ENCODE measurements around the gene TESK2. TPM values are rescaled to one million over a fixed set of nuclear protein-coding genes. Genes with fewer than 3 reads are reported as not detected.

Gene TESK2
- total and polyA plus RNA-seq, 2 of the 13 experiments (the other 11 are each of a cell fraction or from before 2014, with no cell fraction given), result 5.5 to 9.6 TPM

DNA sequence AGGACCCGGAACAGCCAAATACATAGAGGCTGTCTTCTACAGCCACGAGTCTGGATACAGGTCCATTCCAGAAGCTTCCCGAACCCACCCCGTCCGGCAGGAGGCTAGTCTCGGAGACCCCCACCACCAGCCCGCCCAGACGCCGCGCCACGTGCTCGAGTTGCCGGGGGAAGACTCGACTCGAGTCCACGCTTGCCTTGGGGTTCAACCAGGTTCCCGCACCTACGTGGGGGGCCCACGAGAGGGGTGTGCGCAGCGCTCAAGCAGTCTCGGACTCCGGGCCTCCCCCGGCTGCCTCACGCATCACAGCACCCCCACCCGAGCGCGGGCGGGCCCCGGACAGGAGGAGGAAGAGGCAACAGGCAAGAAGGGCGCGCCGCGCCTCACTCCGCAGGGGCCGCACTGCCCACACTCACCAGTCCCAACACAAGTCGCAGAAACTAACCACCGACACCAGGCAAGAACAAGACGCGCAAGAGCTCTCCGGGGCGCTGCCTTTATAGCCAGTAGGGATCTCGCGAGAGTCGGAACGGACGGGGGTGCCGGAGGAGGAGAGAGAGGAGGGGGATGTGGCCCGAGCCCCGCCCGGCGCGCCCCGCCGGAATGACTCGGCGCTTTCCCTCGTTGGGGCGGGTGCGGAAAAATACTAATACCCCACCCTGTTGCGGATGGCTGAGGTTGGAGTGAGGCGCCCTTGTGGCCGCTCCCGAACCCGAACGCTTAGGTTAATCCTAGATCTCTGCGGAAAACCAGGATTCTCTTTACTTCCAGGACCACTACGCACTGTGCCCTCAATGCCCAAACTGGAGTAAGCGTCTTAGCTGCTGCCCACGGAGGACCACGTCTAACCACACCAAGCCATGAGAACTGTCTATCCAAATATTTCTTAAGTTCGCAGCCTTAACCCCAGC, 30.7 kb upstream of the TESK2 start, which contains the start of gene PRDX1 (continued):
- TF ChIP-seq, protein P1, sequence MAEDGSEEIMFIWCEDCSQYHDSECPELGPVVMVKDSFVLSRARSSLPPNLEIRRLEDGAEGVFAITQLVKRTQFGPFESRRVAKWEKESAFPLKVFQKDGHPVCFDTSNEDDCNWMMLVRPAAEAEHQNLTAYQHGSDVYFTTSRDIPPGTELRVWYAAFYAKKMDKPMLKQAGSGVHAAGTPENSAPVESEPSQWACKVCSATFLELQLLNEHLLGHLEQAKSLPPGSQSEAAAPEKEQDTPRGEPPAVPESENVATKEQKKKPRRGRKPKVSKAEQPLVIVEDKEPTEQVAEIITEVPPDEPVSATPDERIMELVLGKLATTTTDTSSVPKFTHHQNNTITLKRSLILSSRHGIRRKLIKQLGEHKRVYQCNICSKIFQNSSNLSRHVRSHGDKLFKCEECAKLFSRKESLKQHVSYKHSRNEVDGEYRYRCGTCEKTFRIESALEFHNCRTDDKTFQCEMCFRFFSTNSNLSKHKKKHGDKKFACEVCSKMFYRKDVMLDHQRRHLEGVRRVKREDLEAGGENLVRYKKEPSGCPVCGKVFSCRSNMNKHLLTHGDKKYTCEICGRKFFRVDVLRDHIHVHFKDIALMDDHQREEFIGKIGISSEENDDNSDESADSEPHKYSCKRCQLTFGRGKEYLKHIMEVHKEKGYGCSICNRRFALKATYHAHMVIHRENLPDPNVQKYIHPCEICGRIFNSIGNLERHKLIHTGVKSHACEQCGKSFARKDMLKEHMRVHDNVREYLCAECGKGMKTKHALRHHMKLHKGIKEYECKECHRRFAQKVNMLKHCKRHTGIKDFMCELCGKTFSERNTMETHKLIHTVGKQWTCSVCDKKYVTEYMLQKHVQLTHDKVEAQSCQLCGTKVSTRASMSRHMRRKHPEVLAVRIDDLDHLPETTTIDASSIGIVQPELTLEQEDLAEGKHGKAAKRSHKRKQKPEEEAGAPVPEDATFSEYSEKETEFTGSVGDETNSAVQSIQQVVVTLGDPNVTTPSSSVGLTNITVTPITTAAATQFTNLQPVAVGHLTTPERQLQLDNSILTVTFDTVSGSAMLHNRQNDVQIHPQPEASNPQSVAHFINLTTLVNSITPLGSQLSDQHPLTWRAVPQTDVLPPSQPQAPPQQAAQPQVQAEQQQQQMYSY (CRISPR knock-in tag; IDR thresholded peaks at IDR 0.05), result no peak
- peak; percentile 96 for TF ChIP-seq ZNF792 (CRISPR knock-in tag; IDR thresholded peaks at IDR 0.05)
- TF ChIP-seq HOXD1 (CRISPR knock-in tag; IDR thresholded peaks at IDR 0.05), result peak; percentile 89; the same call in 1 of the 2 replicates
- TF ChIP-seq ZNF431 (CRISPR knock-in tag; IDR thresholded peaks at IDR 0.05; ENCODE audit: borderline replicate concordance, low read depth), result peak; percentile 97
- no peak for TF ChIP-seq SUZ12 (IDR thresholded peaks at IDR 0.05; ENCODE audit: low read depth, low read length)
- TF ChIP-seq, protein P2, sequence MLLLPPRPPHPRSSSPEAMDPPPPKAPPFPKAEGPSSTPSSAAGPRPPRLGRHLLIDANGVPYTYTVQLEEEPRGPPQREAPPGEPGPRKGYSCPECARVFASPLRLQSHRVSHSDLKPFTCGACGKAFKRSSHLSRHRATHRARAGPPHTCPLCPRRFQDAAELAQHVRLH (CRISPR knock-in tag; IDR thresholded peaks at IDR 0.05; ENCODE audit: borderline replicate concordance, low read depth), result peak; percentile 98
- TF ChIP-seq MBNL3 (CRISPR knock-in tag; conservative IDR thresholded peaks at IDR 0.05), result no peak
- TF ChIP-seq, protein P3, sequence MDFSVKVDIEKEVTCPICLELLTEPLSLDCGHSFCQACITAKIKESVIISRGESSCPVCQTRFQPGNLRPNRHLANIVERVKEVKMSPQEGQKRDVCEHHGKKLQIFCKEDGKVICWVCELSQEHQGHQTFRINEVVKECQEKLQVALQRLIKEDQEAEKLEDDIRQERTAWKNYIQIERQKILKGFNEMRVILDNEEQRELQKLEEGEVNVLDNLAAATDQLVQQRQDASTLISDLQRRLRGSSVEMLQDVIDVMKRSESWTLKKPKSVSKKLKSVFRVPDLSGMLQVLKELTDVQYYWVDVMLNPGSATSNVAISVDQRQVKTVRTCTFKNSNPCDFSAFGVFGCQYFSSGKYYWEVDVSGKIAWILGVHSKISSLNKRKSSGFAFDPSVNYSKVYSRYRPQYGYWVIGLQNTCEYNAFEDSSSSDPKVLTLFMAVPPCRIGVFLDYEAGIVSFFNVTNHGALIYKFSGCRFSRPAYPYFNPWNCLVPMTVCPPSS (IDR thresholded peaks at IDR 0.05), result no peak
- peak; percentile 97 for TF ChIP-seq TGIF2 (CRISPR knock-in tag; IDR thresholded peaks at IDR 0.05)
- TF ChIP-seq, protein P4, sequence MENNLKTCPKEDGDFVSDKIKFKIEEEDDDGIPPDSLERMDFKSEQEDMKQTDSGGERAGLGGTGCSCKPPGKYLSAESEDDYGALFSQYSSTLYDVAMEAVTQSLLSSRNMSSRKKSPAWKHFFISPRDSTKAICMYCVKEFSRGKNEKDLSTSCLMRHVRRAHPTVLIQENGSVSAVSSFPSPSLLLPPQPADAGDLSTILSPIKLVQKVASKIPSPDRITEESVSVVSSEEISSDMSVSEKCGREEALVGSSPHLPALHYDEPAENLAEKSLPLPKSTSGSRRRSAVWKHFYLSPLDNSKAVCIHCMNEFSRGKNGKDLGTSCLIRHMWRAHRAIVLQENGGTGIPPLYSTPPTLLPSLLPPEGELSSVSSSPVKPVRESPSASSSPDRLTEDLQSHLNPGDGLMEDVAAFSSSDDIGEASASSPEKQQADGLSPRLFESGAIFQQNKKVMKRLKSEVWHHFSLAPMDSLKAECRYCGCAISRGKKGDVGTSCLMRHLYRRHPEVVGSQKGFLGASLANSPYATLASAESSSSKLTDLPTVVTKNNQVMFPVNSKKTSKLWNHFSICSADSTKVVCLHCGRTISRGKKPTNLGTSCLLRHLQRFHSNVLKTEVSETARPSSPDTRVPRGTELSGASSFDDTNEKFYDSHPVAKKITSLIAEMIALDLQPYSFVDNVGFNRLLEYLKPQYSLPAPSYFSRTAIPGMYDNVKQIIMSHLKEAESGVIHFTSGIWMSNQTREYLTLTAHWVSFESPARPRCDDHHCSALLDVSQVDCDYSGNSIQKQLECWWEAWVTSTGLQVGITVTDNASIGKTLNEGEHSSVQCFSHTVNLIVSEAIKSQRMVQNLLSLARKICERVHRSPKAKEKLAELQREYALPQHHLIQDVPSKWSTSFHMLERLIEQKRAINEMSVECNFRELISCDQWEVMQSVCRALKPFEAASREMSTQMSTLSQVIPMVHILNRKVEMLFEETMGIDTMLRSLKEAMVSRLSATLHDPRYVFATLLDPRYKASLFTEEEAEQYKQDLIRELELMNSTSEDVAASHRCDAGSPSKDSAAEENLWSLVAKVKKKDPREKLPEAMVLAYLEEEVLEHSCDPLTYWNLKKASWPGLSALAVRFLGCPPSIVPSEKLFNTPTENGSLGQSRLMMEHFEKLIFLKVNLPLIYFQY (CRISPR knock-in tag; IDR thresholded peaks at IDR 0.05; ENCODE audit: borderline replicate concordance), result peak; percentile 50; the same call in 1 of the 2 replicates
- TF ChIP-seq, protein P5, sequence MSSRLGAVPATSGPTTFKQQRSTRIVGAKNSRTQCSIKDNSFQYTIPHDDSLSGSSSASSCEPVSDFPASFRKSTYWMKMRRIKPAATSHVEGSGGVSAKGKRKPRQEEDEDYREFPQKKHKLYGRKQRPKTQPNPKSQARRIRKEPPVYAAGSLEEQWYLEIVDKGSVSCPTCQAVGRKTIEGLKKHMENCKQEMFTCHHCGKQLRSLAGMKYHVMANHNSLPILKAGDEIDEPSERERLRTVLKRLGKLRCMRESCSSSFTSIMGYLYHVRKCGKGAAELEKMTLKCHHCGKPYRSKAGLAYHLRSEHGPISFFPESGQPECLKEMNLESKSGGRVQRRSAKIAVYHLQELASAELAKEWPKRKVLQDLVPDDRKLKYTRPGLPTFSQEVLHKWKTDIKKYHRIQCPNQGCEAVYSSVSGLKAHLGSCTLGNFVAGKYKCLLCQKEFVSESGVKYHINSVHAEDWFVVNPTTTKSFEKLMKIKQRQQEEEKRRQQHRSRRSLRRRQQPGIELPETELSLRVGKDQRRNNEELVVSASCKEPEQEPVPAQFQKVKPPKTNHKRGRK (CRISPR knock-in tag; IDR thresholded peaks at IDR 0.05), result 0 out of 2 replicates have a peak, but pooled peaks have one; percentile 48
- peak; percentile 89 for TF ChIP-seq STAT5B (CRISPR knock-in tag; IDR thresholded peaks at IDR 0.05)
- TF ChIP-seq FOXK2 (IDR thresholded peaks at IDR 0.05), result peak; percentile 38; the same call in 1 of the 2 replicates
- TF ChIP-seq, protein P6, sequence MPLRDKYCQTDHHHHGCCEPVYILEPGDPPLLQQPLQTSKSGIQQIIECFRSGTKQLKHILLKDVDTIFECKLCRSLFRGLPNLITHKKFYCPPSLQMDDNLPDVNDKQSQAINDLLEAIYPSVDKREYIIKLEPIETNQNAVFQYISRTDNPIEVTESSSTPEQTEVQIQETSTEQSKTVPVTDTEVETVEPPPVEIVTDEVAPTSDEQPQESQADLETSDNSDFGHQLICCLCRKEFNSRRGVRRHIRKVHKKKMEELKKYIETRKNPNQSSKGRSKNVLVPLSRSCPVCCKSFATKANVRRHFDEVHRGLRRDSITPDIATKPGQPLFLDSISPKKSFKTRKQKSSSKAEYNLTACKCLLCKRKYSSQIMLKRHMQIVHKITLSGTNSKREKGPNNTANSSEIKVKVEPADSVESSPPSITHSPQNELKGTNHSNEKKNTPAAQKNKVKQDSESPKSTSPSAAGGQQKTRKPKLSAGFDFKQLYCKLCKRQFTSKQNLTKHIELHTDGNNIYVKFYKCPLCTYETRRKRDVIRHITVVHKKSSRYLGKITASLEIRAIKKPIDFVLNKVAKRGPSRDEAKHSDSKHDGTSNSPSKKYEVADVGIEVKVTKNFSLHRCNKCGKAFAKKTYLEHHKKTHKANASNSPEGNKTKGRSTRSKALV (CRISPR knock-in tag; IDR thresholded peaks at IDR 0.05), result no peak; the same call in none of the 2 replicates
- TF ChIP-seq POLR2AphosphoS5 (IDR thresholded peaks at IDR 0.05; ENCODE audit: low read depth, low read length), result peak; percentile 100
- TF ChIP-seq ZNF766 (CRISPR knock-in tag; IDR thresholded peaks at IDR 0.05; ENCODE audit: borderline replicate concordance), result peak; percentile 89
